Skeletal muscle satellite cell (primary cell): ENCODE data around the gene SNCG.
"Not testable (repeated sequence)": the region's sequence is repeated elsewhere in the genome, so short reads cannot be mapped to it uniquely, and the experiment has no call there.

Experiments
- H3K27me3 ChIP-seq: 2 replicates; pipeline ENCODE4 v1.7.0; 2013; ENCODE audit warnings: low read length; ENCODE audit not compliant: control insufficient read depth, insufficient read depth
- H3K36me3 ChIP-seq: 2 replicates; pipeline ENCODE4 v1.7.0; 2013; ENCODE audit warnings: mild to moderate bottlenecking, control low read depth, low read length; ENCODE audit not compliant: insufficient read depth
- H3K4me1 ChIP-seq: 2 replicates; pipeline ENCODE4 v1.7.0; 2013; ENCODE audit warnings: low read length; ENCODE audit not compliant: control insufficient read depth, insufficient read depth
- H3K4me2 ChIP-seq: 2 replicates; pipeline ENCODE4 v1.7.0; 2013; ENCODE audit warnings: mild to moderate bottlenecking, low read length
- H3K4me3 ChIP-seq: 2 replicates; pipeline ENCODE4 v1.7.0; 2013; ENCODE audit warnings: low read length
- H3K9ac ChIP-seq: 2 replicates; pipeline ENCODE4 v1.7.0; 2013; ENCODE audit warnings: mild to moderate bottlenecking, low read depth, low read length, moderate library complexity
- H3K9me3 ChIP-seq: replicated peaks from 2 replicates; pipeline ENCODE4 v1.7.0; 2013; ENCODE audit warnings: mild to moderate bottlenecking, control low read depth, low read length

The SNCG gene

GRCh38 chr10:86938260-86938659 is 20.1 kb upstream of the SNCG start:
- peaks cover 11% of the 10 kb centered on the region for H3K4me1 ChIP-seq
- no peaks in the 10 kb centered on the region for H3K9me3 ChIP-seq
- no peaks in the 10 kb centered on the region for H3K36me3 ChIP-seq
- no peak overlapping the region for H3K4me2 ChIP-seq
- H3K27me3 ChIP-seq = no peaks in the 10 kb centered on the region
- H3K4me3 ChIP-seq = no peak overlapping the region
- no peak overlapping the region for H3K9ac ChIP-seq

DNA sequence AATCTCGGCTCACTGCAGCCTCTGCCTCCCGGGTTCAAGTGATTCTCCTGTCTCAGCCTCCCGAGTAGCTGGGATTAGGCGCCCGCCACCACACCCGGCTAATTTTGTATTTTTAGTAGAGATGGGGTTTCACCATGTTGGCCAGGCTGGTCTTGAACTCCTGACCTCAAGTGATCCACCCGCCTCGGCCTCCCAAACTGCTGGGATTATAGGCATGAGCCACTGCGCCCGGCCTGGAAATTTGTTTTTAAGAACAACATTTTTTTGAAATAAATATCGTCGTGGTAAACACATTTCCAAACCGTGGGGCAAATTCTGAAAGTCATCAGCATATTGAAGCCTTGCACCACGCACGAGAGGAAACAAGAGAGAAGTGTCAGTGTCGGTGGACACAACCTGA is 18.3 kb upstream of the SNCG start:
- H3K36me3 ChIP-seq, H3K4me3 ChIP-seq, H3K9me3 ChIP-seq, H3K27me3 ChIP-seq, H3K4me2 ChIP-seq, H3K9ac ChIP-seq: not testable (repeated sequence)
- H3K4me1 ChIP-seq = peaks cover 11% of the 10 kb centered on the region

- Histone ChIP-seq H3K36me3 (no peaks in the 10 kb centered on the region), H3K4me2 (no peak overlapping the region), H3K4me1 (peaks cover 11% of the 10 kb centered on the region)
These were observed 17.7 kb upstream of the SNCG start for GRCh38 chr10:86940677-86941076.

GRCh38 chr10:86941426-86941825 is 17.0 kb upstream of the SNCG start:
- Histone ChIP-seq H3K36me3 (no peaks in the 10 kb centered on the region), H3K27me3 (peaks cover 3% of the 10 kb centered on the region), H3K9ac (no peak overlapping the region), H3K4me1 (peaks cover 11% of the 10 kb centered on the region), H3K4me3 (no peak overlapping the region), H3K9me3 (no peaks in the 10 kb centered on the region), H3K4me2 (no peak overlapping the region)

More at GRCh38 chr10:86940677-86941076, 17.7 kb upstream of the SNCG start:
- H3K4me3 ChIP-seq = no peak overlapping the region
- no peaks in the 10 kb centered on the region for H3K9me3 ChIP-seq
- H3K27me3 ChIP-seq = no peaks in the 10 kb centered on the region
- H3K9ac ChIP-seq = no peak overlapping the region

- no peaks in the 10 kb centered on the region for H3K9me3 ChIP-seq
- H3K4me3 ChIP-seq = no peak overlapping the region
- H3K4me2 ChIP-seq = no peak overlapping the region
These were observed 16.4 kb upstream of the SNCG start for GRCh38 chr10:86941991-86942421.

DNA sequence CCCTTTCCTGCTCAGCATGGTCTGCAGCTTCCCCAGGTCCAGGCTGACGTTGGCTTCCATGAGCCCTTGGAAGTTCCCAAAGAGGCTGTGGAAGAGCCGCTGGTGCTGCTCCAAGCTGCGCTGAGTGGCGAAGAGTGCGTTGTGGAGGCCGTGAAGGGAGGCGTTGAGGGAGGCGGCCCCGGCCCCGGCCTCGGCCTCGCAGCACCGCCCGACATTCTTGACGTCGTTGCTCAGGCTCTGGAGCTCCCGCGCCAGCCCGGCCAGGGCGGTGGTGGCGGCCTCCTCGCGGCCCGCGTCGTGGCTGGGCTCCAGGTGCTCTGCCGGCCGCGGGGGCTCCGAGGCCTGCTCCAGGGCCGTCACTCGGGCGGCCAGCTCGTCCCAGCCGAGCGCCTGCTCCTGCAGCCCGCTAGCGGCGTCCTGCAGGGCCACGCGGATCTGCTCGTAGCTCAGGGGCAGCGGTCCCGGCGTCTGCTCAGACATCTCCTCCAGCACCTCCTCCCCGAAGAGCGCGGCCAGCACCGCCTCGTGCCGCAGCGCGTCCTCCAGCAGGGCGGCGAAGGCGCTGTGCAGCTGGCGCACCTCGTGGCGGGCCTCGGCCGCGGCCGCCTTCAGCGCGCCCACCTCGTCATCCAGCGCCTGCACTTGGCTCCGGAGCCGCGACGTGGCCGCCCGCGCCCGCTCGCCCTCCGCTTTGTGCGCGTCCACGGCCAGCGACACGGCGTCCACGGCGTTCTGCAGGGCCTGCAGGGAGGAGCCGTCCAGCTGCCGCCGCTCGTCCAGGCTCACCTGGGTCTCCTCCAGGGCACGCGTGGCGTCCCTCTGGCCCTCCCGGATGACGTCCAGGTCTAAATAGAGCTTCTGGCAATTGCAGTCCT is 15.7 kb upstream of the SNCG start:
- peaks cover 4% of the 10 kb centered on the region for H3K4me1 ChIP-seq
- no peak overlapping the region for H3K4me3 ChIP-seq
- H3K4me2 ChIP-seq = no peak overlapping the region
- no peak overlapping the region for H3K9ac ChIP-seq
- H3K9me3 ChIP-seq = no peaks in the 10 kb centered on the region
- no peaks in the 10 kb centered on the region for H3K36me3 ChIP-seq
- peaks cover 9% of the 10 kb centered on the region for H3K27me3 ChIP-seq

More at GRCh38 chr10:86941991-86942421, 16.4 kb upstream of the SNCG start:
- H3K27me3 ChIP-seq = peaks cover 9% of the 10 kb centered on the region
- H3K9ac ChIP-seq = no peak overlapping the region
- H3K36me3 ChIP-seq = no peaks in the 10 kb centered on the region
- H3K4me1 ChIP-seq = peaks cover 5% of the 10 kb centered on the region

- Histone ChIP-seq H3K36me3 (no peaks in the 10 kb centered on the region), H3K4me3 (no peak overlapping the region), H3K4me1 (peaks cover 4% of the 10 kb centered on the region), H3K9me3 (no peaks in the 10 kb centered on the region), H3K27me3 (peaks cover 9% of the 10 kb centered on the region), H3K4me2 (no peak overlapping the region), H3K9ac (no peak overlapping the region)
These were observed 14.9 kb upstream of the SNCG start for GRCh38 chr10:86943316-86944030.

GRCh38 chr10:86944031-86944419 is 14.4 kb upstream of the SNCG start:
- Histone ChIP-seq H3K27me3 (peaks cover 9% of the 10 kb centered on the region), H3K9me3 (no peaks in the 10 kb centered on the region), H3K4me3 (no peak overlapping the region), H3K9ac (no peak overlapping the region), H3K4me1 (peaks cover 4% of the 10 kb centered on the region), H3K36me3 (no peaks in the 10 kb centered on the region), H3K4me2 (no peak overlapping the region)

GRCh38 chr10:86944471-86944870 is 13.9 kb upstream of the SNCG start:
- Histone ChIP-seq H3K4me3 (no peak overlapping the region), H3K36me3 (no peaks in the 10 kb centered on the region), H3K9me3 (no peaks in the 10 kb centered on the region), H3K27me3 (peaks cover 9% of the 10 kb centered on the region), H3K9ac (no peak overlapping the region), H3K4me1 (peaks cover 3% of the 10 kb centered on the region), H3K4me2 (no peak overlapping the region)

DNA sequence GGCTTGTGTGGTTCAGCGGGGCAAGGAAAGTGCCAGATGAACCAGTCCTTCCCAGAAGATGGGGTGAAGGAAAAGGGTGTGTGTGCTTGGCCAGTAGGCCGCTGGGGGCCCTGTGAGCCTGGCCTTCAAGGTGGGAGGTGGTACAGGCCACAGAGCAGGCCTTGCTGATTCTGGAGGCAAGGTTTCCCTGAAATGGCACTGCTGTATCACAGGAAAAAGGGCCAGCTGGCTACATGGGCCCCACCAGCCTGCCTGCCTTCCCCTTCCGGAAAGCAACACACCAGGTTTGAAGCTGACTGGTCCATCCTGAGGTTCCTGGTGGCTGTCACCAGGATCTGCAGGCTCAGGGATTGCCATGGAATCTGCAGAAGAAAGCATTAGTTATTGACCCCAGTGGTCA is 13.5 kb upstream of the SNCG start:
- no peaks in the 10 kb centered on the region for H3K9me3 ChIP-seq
- peaks cover 9% of the 10 kb centered on the region for H3K27me3 ChIP-seq
- no peaks in the 10 kb centered on the region for H3K36me3 ChIP-seq
- no peak overlapping the region for H3K9ac ChIP-seq
- no peak overlapping the region for H3K4me3 ChIP-seq
- H3K4me2 ChIP-seq = no peak overlapping the region
- no peaks in the 10 kb centered on the region for H3K4me1 ChIP-seq

GRCh38 chr10:86945361-86946212 is 12.8 kb upstream of the SNCG start:
- H3K4me3 ChIP-seq = no peak overlapping the region
- H3K9ac ChIP-seq = no peak overlapping the region
- H3K36me3 ChIP-seq = no peaks in the 10 kb centered on the region
- no peak overlapping the region for H3K4me2 ChIP-seq
- no peaks in the 10 kb centered on the region for H3K4me1 ChIP-seq
- peaks cover 9% of the 10 kb centered on the region for H3K27me3 ChIP-seq
- H3K9me3 ChIP-seq = no peaks in the 10 kb centered on the region
